GM10266 (cell line): Measurements from ENCODE around the gene ADGB.
"Not testable (repeated sequence)": the region's sequence is repeated elsewhere in the genome, so short reads cannot be mapped to it uniquely, and the experiment has no call there.

Experiments
- DNase-seq: peaks from one replicate; pipeline ENCODE4 v3.0.0; 2012; ENCODE audit errors: extremely low spot score
- TF ChIP-seq, protein P1 (sequence below): IDR thresholded peaks from 2 replicates; pipeline ENCODE4 v1.5.1; 2012; ENCODE audit warnings: mild to moderate bottlenecking, low read depth; ENCODE audit not compliant: control insufficient read depth, insufficient read depth; ENCODE audit errors: missing control alignments

The ADGB gene

GRCh38 chr6:146814148-146814750, 215.5 kb downstream of the ADGB start:
- TF ChIP-seq, protein P1, sequence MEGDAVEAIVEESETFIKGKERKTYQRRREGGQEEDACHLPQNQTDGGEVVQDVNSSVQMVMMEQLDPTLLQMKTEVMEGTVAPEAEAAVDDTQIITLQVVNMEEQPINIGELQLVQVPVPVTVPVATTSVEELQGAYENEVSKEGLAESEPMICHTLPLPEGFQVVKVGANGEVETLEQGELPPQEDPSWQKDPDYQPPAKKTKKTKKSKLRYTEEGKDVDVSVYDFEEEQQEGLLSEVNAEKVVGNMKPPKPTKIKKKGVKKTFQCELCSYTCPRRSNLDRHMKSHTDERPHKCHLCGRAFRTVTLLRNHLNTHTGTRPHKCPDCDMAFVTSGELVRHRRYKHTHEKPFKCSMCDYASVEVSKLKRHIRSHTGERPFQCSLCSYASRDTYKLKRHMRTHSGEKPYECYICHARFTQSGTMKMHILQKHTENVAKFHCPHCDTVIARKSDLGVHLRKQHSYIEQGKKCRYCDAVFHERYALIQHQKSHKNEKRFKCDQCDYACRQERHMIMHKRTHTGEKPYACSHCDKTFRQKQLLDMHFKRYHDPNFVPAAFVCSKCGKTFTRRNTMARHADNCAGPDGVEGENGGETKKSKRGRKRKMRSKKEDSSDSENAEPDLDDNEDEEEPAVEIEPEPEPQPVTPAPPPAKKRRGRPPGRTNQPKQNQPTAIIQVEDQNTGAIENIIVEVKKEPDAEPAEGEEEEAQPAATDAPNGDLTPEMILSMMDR: no peak
- no peak for DNase-seq

GRCh38 chr6:146815511-146816462, 217.0 kb downstream of the ADGB start:
- DNase-seq: not testable (repeated sequence)

DNA sequence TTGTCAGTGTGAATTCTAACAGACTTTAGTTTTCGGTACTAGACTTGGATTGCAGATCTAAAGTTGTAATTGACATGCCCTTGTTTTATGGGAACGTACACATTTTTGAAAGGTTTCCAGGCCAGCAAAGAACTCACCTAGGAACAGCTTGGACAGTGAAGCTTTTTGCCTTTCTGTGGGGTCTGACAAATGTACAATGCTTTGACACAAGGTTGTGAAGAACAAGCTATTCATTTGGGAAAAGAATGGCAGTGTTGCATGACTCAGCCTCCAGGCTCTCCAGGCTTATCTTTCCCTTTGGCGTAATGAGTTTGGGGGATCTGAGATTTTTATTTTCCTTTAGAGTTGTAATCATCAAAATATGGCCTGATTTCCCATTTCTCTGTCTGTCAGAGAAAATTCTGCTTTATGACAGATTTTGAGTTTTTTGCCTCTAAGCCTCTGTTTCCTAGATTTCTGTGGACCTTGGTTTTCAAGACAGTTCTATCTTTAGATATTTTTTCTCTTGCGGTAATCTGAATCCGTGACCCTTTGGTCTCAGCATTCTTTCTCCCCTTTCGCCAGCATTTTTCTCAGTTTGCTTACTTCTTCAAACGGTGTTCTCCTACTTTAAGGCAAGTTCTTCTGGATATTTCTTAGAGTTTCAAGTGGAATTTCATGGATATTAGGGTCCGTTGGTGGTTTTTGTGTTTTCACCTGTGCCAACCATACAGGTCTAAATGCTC, 221.0 kb downstream of the ADGB start:
- TF ChIP-seq, protein P1: no peak
- DNase-seq: no peak

- DNase-seq: no peak
- TF ChIP-seq, protein P1: no peak
Measured at GRCh38 chr6:146827216-146827928, 228.6 kb downstream of the ADGB start.

- TF ChIP-seq, protein P1: no peak
- no peak for DNase-seq
Measured at GRCh38 chr6:146829792-146830565, 231.2 kb downstream of the ADGB start.

GRCh38 chr6:146833157-146833556, 234.4 kb downstream of the ADGB start:
- TF ChIP-seq, protein P1: no peak

More at GRCh38 chr6:146833157-146833556, 234.4 kb downstream of the ADGB start:
- DNase-seq: no peak
